ENCODE measurements around the gene SNPH.

SNPH gene

GRCh38 chr20:1334761-1335160 is 68.7 kb downstream of the SNPH start:
- in situ Hi-C loops (cut with HindIII; ENCODE audit: low sequenced_read_pairs), result no loop called here
- TF ChIP-seq, protein P1, sequence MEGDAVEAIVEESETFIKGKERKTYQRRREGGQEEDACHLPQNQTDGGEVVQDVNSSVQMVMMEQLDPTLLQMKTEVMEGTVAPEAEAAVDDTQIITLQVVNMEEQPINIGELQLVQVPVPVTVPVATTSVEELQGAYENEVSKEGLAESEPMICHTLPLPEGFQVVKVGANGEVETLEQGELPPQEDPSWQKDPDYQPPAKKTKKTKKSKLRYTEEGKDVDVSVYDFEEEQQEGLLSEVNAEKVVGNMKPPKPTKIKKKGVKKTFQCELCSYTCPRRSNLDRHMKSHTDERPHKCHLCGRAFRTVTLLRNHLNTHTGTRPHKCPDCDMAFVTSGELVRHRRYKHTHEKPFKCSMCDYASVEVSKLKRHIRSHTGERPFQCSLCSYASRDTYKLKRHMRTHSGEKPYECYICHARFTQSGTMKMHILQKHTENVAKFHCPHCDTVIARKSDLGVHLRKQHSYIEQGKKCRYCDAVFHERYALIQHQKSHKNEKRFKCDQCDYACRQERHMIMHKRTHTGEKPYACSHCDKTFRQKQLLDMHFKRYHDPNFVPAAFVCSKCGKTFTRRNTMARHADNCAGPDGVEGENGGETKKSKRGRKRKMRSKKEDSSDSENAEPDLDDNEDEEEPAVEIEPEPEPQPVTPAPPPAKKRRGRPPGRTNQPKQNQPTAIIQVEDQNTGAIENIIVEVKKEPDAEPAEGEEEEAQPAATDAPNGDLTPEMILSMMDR (IDR thresholded peaks at IDR 0.05; ENCODE audit: low read depth, low read length, missing control alignments), result no peak
- DNase-seq (ENCODE audit: low read depth), result no peak
- no peak overlapping the region for H3K4me3 ChIP-seq (ENCODE audit: low read depth, low read length)

GRCh38 chr20:1335961-1336698 is 70.0 kb downstream of the SNPH start:
- TF ChIP-seq, protein P1 (IDR thresholded peaks at IDR 0.05; ENCODE audit: low read depth, low read length, missing control alignments), result no peak
- in situ Hi-C loops (cut with HindIII; ENCODE audit: low sequenced_read_pairs), result no loop called here
- no peak overlapping the region for H3K4me3 ChIP-seq (ENCODE audit: low read depth, low read length)
- no peak for DNase-seq (ENCODE audit: low read depth)

GRCh38 chr20:1336699-1337367 is 70.7 kb downstream of the SNPH start:
- peak; percentile 20 for DNase-seq (ENCODE audit: low read depth)
- TF ChIP-seq, protein P1 (IDR thresholded peaks at IDR 0.05; ENCODE audit: low read depth, low read length, missing control alignments), result no peak
- H3K4me3 ChIP-seq (ENCODE audit: low read depth, low read length), result no peak overlapping the region
- in situ Hi-C loops (cut with HindIII; ENCODE audit: low sequenced_read_pairs), result no loop called here

GRCh38 chr20:1337441-1337840 is 71.3 kb downstream of the SNPH start:
- no peak overlapping the region for H3K4me3 ChIP-seq (ENCODE audit: low read depth, low read length)
- TF ChIP-seq, protein P1 (IDR thresholded peaks at IDR 0.05; ENCODE audit: low read depth, low read length, missing control alignments), result no peak
- no peak for DNase-seq (ENCODE audit: low read depth)
- in situ Hi-C loops (cut with HindIII; ENCODE audit: low sequenced_read_pairs), result no loop called here

DNA sequence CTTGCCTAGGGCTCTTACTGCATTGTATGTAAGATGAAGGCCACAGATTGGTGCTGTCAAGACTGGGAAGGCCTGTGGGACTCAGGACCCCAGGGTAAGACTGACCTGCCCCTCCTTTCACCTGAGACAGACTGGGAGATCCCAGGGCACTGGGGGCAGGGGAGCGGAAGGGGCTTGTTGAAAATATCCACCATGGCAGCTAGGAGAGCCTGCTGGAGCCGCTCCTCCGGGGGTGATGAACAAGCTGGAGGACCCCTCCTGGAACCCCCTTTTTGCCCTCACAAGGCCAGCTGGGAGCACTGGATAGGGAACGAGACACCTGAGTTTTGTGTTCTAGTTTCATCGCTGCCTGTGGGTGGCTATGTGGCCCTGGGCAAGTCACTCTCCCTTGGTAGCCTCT is 72.0 kb downstream of the SNPH start:
- TF ChIP-seq, protein P1 (IDR thresholded peaks at IDR 0.05; ENCODE audit: low read depth, low read length, missing control alignments), result no peak
- H3K4me3 ChIP-seq (ENCODE audit: low read depth, low read length), result no peak overlapping the region
- DNase-seq (ENCODE audit: low read depth), result no peak
- in situ Hi-C loops (cut with HindIII; ENCODE audit: low sequenced_read_pairs), result no loop called here

- TF ChIP-seq, protein P1 (IDR thresholded peaks at IDR 0.05; ENCODE audit: low read depth, low read length, missing control alignments), result no peak
- in situ Hi-C loops (cut with HindIII; ENCODE audit: low sequenced_read_pairs), result no loop called here
- H3K4me3 ChIP-seq (ENCODE audit: low read depth, low read length), result no peak overlapping the region
- DNase-seq (ENCODE audit: low read depth), result no peak
These were observed 72.7 kb downstream of the SNPH start for GRCh38 chr20:1338801-1339200.
